H1 (cell line): ENCODE results near the gene ITPR1. TPM values are rescaled to one million over a fixed set of nuclear protein-coding genes. Genes with fewer than 3 reads are reported as not detected.

Experiments
- CTCF ChIA-PET: fragments of 300-600 bp; sonication (Branson Sonifier 250); formaldehyde crosslinking; loops from one replicate; lab custom pipeline; 2021; ENCODE audit not compliant: partially characterized antibody; lab: Charles Lee
- POLR2A ChIA-PET: fragments of 300-600 bp; sonication (Branson Sonifier 250); formaldehyde crosslinking; loops from one replicate; lab custom pipeline; 2021; ENCODE audit warnings: inconsistent platforms; ENCODE audit not compliant: partially characterized antibody; lab: Charles Lee
- DNase-seq, 2 experiments: peaks; one replicate each; pipeline versions ENCODE4 v3.0.0 to v3.0.0-alpha.2; 2010 to 2022; ENCODE audit warnings: low spot score in 2 of 2, low read depth in 1 of 2, mixed read lengths in 1 of 2
- FAIRE-seq: peaks from 2 replicates; lab custom pipeline; 2011; peaks lifted over from hg19 to GRCh38; lab: Jason Lieb, UNC
- H2AFZ ChIP-seq: 2 replicates; pipeline ENCODE4 v1.8.1; 2012; ENCODE audit warnings: low read length, inconsistent platforms
- H2AK5ac ChIP-seq: 2 replicates; pipeline ENCODE4 v1.6.1; 2013; ENCODE audit warnings: low read depth, low read length
- H2BK120ac ChIP-seq: replicated peaks from 2 replicates; pipeline ENCODE3; 2013; ENCODE audit warnings: low read depth, low read length, inconsistent platforms
- H2BK12ac ChIP-seq: 2 replicates; pipeline ENCODE4 v1.6.1; 2013; ENCODE audit warnings: low read depth, low read length
- H2BK15ac ChIP-seq: 2 replicates; pipeline ENCODE4 v1.6.1; 2013; ENCODE audit warnings: low read length
- H2BK20ac ChIP-seq: 2 replicates; pipeline ENCODE4 v1.6.1; 2013; ENCODE audit warnings: low read length
- H2BK5ac ChIP-seq: 2 replicates; pipeline ENCODE4 v1.6.1; 2013; ENCODE audit warnings: low read depth, low read length
- H3K14ac ChIP-seq: 2 replicates; pipeline ENCODE4 v1.6.1; 2013; ENCODE audit warnings: inconsistent platforms; ENCODE audit not compliant: insufficient read length
- H3K18ac ChIP-seq: 2 replicates; pipeline ENCODE4 v1.6.1; 2013; ENCODE audit warnings: low read length; ENCODE audit errors: extremely low read depth
- H3K23ac ChIP-seq: 2 replicates; pipeline ENCODE4 v1.6.1; 2013; ENCODE audit warnings: inconsistent platforms; ENCODE audit not compliant: insufficient read length
- H3K23me2 ChIP-seq: 2 replicates; pipeline ENCODE4 v1.6.1; 2013; ENCODE audit warnings: low read depth, low read length
- H3K27ac ChIP-seq: 2 replicates; pipeline ENCODE4 v1.6.1; 2011; ENCODE audit warnings: low read depth, low read length, inconsistent platforms
- H3K27me3 ChIP-seq, 4 experiments: replicated peaks in 1 of 4; 1 replicate in 1 of 4; 2 replicates in 3 of 4; pipeline versions ENCODE4 v1.6.1 to v1.8.1; 2011 to 2013; ENCODE audit warnings: low read length in 3 of 4, mild to moderate bottlenecking in 3 of 4, inconsistent platforms in 2 of 4, mixed read lengths in 2 of 4, moderate library complexity in 1 of 4; ENCODE audit not compliant: control insufficient read depth in 3 of 4, insufficient read depth in 3 of 4; ENCODE audit errors: extremely low read depth in 1 of 4
- H3K36me3 ChIP-seq, 4 experiments: 2 replicates each; pipeline versions ENCODE4 v1.6.1 to v1.8.1; 2011 to 2013; ENCODE audit warnings: mild to moderate bottlenecking in 4 of 4, low read length in 3 of 4, moderate library complexity in 2 of 4, control low read depth in 1 of 4, inconsistent platforms in 1 of 4; ENCODE audit not compliant: insufficient read depth in 4 of 4, control insufficient read depth in 2 of 4
- H3K4ac ChIP-seq: replicated peaks from 2 replicates; pipeline ENCODE3; 2013; ENCODE audit warnings: low read length, low read depth, mixed read lengths, inconsistent platforms; ENCODE audit not compliant: insufficient read length
- H3K4me1 ChIP-seq, 4 experiments: replicated peaks in 1 of 4; 1 replicate in 1 of 4; 2 replicates in 3 of 4; pipeline versions ENCODE4 v1.6.1 to v1.8.1; 2011 to 2013; ENCODE audit warnings: low read length in 3 of 4, inconsistent platforms in 2 of 4, mixed read lengths in 1 of 4; ENCODE audit not compliant: insufficient read depth in 4 of 4, control insufficient read depth in 3 of 4
- H3K4me2 ChIP-seq, 2 experiments: 2 replicates each; pipeline versions ENCODE4 v1.6.1 to v1.8.1; 2011 to 2013; ENCODE audit warnings: low read depth in 2 of 2, low read length in 2 of 2, control low read depth in 1 of 2, inconsistent platforms in 1 of 2, mild to moderate bottlenecking in 1 of 2; ENCODE audit not compliant: insufficient read depth in 1 of 2
- H3K4me3 ChIP-seq, 4 experiments: fragments of 200-600, 300-600 bp in 1 of 4; sonication (generic), shearing (Covaris generic), sonication (Bioruptor Twin) in 1 of 4; 2 replicates each; pipeline versions ENCODE4 v1.5.1 to v1.8.1; 2011 to 2016; ENCODE audit warnings: low read length in 4 of 4, low read depth in 3 of 4, control low read depth in 2 of 4, inconsistent platforms in 2 of 4, mild to moderate bottlenecking in 2 of 4, mixed read lengths in 1 of 4, moderate library complexity in 1 of 4; ENCODE audit not compliant: insufficient read depth in 2 of 4; ENCODE audit errors: extremely low read depth in 1 of 4
- H3K56ac ChIP-seq: replicated peaks from 2 replicates; pipeline ENCODE3; 2013; ENCODE audit warnings: low read depth, mild to moderate bottlenecking, mixed read lengths, low read length, inconsistent platforms; ENCODE audit not compliant: insufficient read length
- H3K79me1 ChIP-seq: 2 replicates; pipeline ENCODE4 v1.6.1; 2013; ENCODE audit warnings: low read depth, low read length, control low read depth
- H3K79me2 ChIP-seq, 2 experiments: 2 replicates each; pipeline versions ENCODE4 v1.6.1 to v1.8.1; 2012 to 2013; ENCODE audit warnings: low read length in 2 of 2, mild to moderate bottlenecking in 2 of 2, inconsistent platforms in 1 of 2; ENCODE audit not compliant: insufficient read depth in 2 of 2, control insufficient read depth in 1 of 2
- H3K9ac ChIP-seq, 4 experiments: replicated peaks in 1 of 4; 1 replicate in 1 of 4; 2 replicates in 3 of 4; pipeline versions ENCODE4 v1.6.1 to v1.8.1; 2011 to 2013; ENCODE audit warnings: low read depth in 3 of 4, low read length in 3 of 4, control low read depth in 2 of 4, mild to moderate bottlenecking in 2 of 4, moderate library complexity in 2 of 4, inconsistent platforms in 1 of 4; ENCODE audit errors: extremely low read depth in 1 of 4
- H3K9me3 ChIP-seq, 2 experiments: 2 replicates each; pipeline versions ENCODE4 v1.6.1 to v1.8.1; 2012 to 2013; ENCODE audit warnings: mild to moderate bottlenecking in 2 of 2, moderate library complexity in 2 of 2, control low read depth in 1 of 2, inconsistent platforms in 1 of 2, low read depth in 1 of 2, low read length in 1 of 2, mixed read lengths in 1 of 2; ENCODE audit not compliant: insufficient read depth in 2 of 2
- H4K20me1 ChIP-seq, 2 experiments: replicated peaks in 1 of 2; 2 replicates each; pipeline versions ENCODE3 to v1.8.1; 2011 to 2013; ENCODE audit warnings: inconsistent platforms in 2 of 2, low read length in 2 of 2, mild to moderate bottlenecking in 1 of 2; ENCODE audit not compliant: insufficient read depth in 2 of 2, control insufficient read depth in 1 of 2
- H4K5ac ChIP-seq: 2 replicates; pipeline ENCODE4 v1.6.1; 2013; ENCODE audit warnings: low read length, low read depth, mixed read lengths, inconsistent platforms; ENCODE audit not compliant: insufficient read length
- H4K8ac ChIP-seq: 2 replicates; pipeline ENCODE4 v1.8.0; 2013; ENCODE audit warnings: mild to moderate bottlenecking, moderate library complexity, low read length, inconsistent platforms; ENCODE audit not compliant: insufficient read depth; ENCODE audit errors: extremely low read depth
- H4K91ac ChIP-seq: replicated peaks from 2 replicates; pipeline ENCODE3; 2013; ENCODE audit warnings: low read length, mixed read lengths, inconsistent platforms; ENCODE audit not compliant: insufficient read length
- BACH1 ChIP-seq: IDR thresholded peaks from 2 replicates; pipeline ENCODE4 v1.6.1; 2012; ENCODE audit warnings: low read length, improper control_type of control experiment
- EGR1 ChIP-seq: IDR thresholded peaks from 2 replicates; pipeline ENCODE4 v1.6.1; 2011; ENCODE audit warnings: low read depth, low read length, borderline replicate concordance
- EZH2 ChIP-seq: fragments of 200-600 bp; sonication (generic); IDR thresholded peaks from 2 replicates; pipeline ENCODE4 v1.7.1; 2012; ENCODE audit warnings: low read depth, mild to moderate bottlenecking, moderate library complexity, low read length, inconsistent platforms; ENCODE audit not compliant: severe bottlenecking
- GTF2F1 ChIP-seq: IDR thresholded peaks from 2 replicates; pipeline ENCODE4 v1.6.1; 2012; ENCODE audit warnings: low read depth, low read length, improper control_type of control experiment, borderline replicate concordance
- PHF8 ChIP-seq: fragments of 200-600 bp; sonication (generic); conservative IDR thresholded peaks from 2 replicates; pipeline ENCODE4 v1.7.1; 2012; ENCODE audit warnings: low read depth, mild to moderate bottlenecking, inconsistent platforms, low read length, moderate library complexity
- POLR2AphosphoS5 ChIP-seq: IDR thresholded peaks from 2 replicates; pipeline ENCODE4 v1.6.1; 2011; ENCODE audit warnings: low read depth, low read length
- RNF2 ChIP-seq: fragments of 200-900, 300-1000 bp; sonication (generic); IDR thresholded peaks from 2 replicates; pipeline ENCODE4 v1.7.1; 2016; ENCODE audit warnings: borderline replicate concordance, low read depth, mild to moderate bottlenecking, antibody characterized with exemption, low read length; ENCODE audit not compliant: poor library complexity, severe bottlenecking; ENCODE audit errors: missing control alignments
- RXRA ChIP-seq: IDR thresholded peaks from 2 replicates; pipeline ENCODE4 v1.6.1; 2011; ENCODE audit warnings: low read depth, mild to moderate bottlenecking, low read length, moderate library complexity; ENCODE audit not compliant: insufficient read depth
- TBP ChIP-seq: IDR thresholded peaks from 2 replicates; pipeline ENCODE4 v1.6.1; 2011; ENCODE audit warnings: low read depth, low read length, improper control_type of control experiment
- YY1 ChIP-seq: IDR thresholded peaks from 2 replicates; pipeline ENCODE4 v1.6.1; 2011; ENCODE audit warnings: low read depth, mild to moderate bottlenecking, low read length
- ZNF274 ChIP-seq: IDR thresholded peaks from 2 replicates; pipeline ENCODE4 v1.7.0; 2012; ENCODE audit warnings: low read length, borderline replicate concordance; ENCODE audit errors: extremely low read depth
- WGBS, 2 experiments: shearing (Covaris generic) in 1 of 2; methylation state at CpG; one replicate each; pipeline versions ENCODE4 v1.1.6 to v1.1.7; 2013 to 2015; ENCODE audit warnings: low lambda C conversion rate in 2 of 2, mixed read lengths in 2 of 2, inconsistent platforms in 1 of 2, low coverage in 1 of 2, missing lambda C conversion rate in 1 of 2; ENCODE audit not compliant: insufficient replicate concordance in 2 of 2, insufficient coverage in 1 of 2, insufficient read length in 1 of 2; ENCODE audit errors: extremely low coverage in 1 of 2, missing lambda C conversion rate in 1 of 2; 5-methylcytosine and 5-hydroxymethylcytosine counted together
- polyA plus RNA-seq, 7 experiments: library from polyadenylated mRNA; depleted of rRNA in 3 of 7; stranded (reverse) in 5 of 7; unstranded in 2 of 7; fragments of >200 nt in 5 of 7; fragments of 200-250 nt in 2 of 7; gene quantifications; 1 replicate in 5 of 7; 2 replicates in 1 of 7; 4 replicates in 1 of 7; pipeline versions ENCODE4 v1.2.1 to v1.2.3, GENCODE V29; 2011 to 2013; ENCODE audit warnings: missing spikeins in 2 of 7, mixed read lengths in 2 of 7
- total RNA-seq: library from RNA; stranded (reverse); fragmentation: NEBNext Ultra II Directional; extraction: Animal tissue kit (Norgen Biotek cat#: 25700); gene quantifications from 2 replicates; pipeline ENCODE4 v1.2.1, GENCODE V29; 2021

ITPR1 gene
- total and polyA plus RNA-seq, 2 of the 8 experiments (the other 6 are each of a cell fraction or from before 2014, with no cell fraction given) = 2.5 to 16.3 TPM

- 33% methylated on average over 3 of the region's 3 CpGs; no CpG with 5 or more reads in 1 of the 2 experiments for WGBS, 2 experiments
- no peak overlapping the region for H3K56ac ChIP-seq
- TF ChIP-seq RXRA = no peak
- no peak for TF ChIP-seq PHF8
- TF ChIP-seq TBP = no peak
- TF ChIP-seq YY1 = no peak
- no peak for TF ChIP-seq RNF2
- TF ChIP-seq ZNF274 = no peak
- TF ChIP-seq EZH2 = no peak
- no peak for TF ChIP-seq BACH1
- TF ChIP-seq GTF2F1 = no peak
- TF ChIP-seq POLR2AphosphoS5 = no peak
- TF ChIP-seq EGR1 = no peak
- POLR2A ChIA-PET = interaction anchor here (0.5 to 1.6 kb wide), 5 partner anchors 10 to 136 kb away, joined by 3 to 7 read pairs (median 3); partner anchors contain the start of gene ITPR1
- H3K36me3 ChIP-seq = no peaks in the 10 kb centered on the region
- no peak overlapping the region for H3K18ac ChIP-seq
- no peak overlapping the region for H2BK20ac ChIP-seq
- H3K23me2 ChIP-seq = no peaks in the 10 kb centered on the region
- CTCF ChIA-PET = interaction anchor here (1.6 to 1.9 kb wide), 2 partner anchors 9 to 103 kb away, joined by 5 to 9 read pairs; partner anchors contain the start of gene ITPR1
- H3K79me1 ChIP-seq = no peaks in the 10 kb centered on the region
- no peak overlapping the region for H2BK5ac ChIP-seq
- no peak overlapping the region for H3K14ac ChIP-seq
- H2BK120ac ChIP-seq = no peak overlapping the region
- H4K8ac ChIP-seq = no peak overlapping the region
- no peak overlapping the region for H2BK12ac ChIP-seq
- H3K4me2 ChIP-seq = peak overlapping the region; percentile 17 to 37; a peak in 2 of 4 replicates
- FAIRE-seq (no peak), DNase-seq (no peak)
- H4K20me1 ChIP-seq = no peaks in the 10 kb centered on the region
- no peaks in the 10 kb centered on the region; a peak in 1 of 4 replicates for H3K79me2 ChIP-seq
- H3K23ac ChIP-seq = no peak overlapping the region
- H3K9ac ChIP-seq = no peak overlapping the region
- H3K9me3 ChIP-seq = no peaks in the 10 kb centered on the region
- no peak overlapping the region for H3K27ac ChIP-seq
- no peak overlapping the region for H2AK5ac ChIP-seq
- no peaks in the 10 kb centered on the region for H3K27me3 ChIP-seq
- H3K4me3 ChIP-seq = peak overlapping the region in 1 of 4 experiments; percentile 22; a peak in 1 of 8 replicates
- H2BK15ac ChIP-seq = no peak overlapping the region
- H4K91ac ChIP-seq = no peak overlapping the region
- H3K4ac ChIP-seq = no peak overlapping the region
- peaks cover 3 to 16% (median 8%) of the 10 kb centered on the region in 4 experiments; a peak in 4 of 7 replicates for H3K4me1 ChIP-seq
- no peak overlapping the region for H4K5ac ChIP-seq
- H2AFZ ChIP-seq = no peak overlapping the region
Measured at GRCh38 chr3:4596612-4597011, 103.5 kb downstream of the ITPR1 start.
